ENCODE measurements around the gene FILIP1L. TPM values are rescaled to one million over a fixed set of nuclear protein-coding genes. Genes with fewer than 3 reads are reported as not detected.
"Not testable (repeated sequence)": the region's sequence is repeated elsewhere in the genome, so short reads cannot be mapped to it uniquely, and the experiment has no call there.

Gene FILIP1L
- total RNA-seq, 1 experiment from 2014 or later: 0.07 TPM

DNA sequence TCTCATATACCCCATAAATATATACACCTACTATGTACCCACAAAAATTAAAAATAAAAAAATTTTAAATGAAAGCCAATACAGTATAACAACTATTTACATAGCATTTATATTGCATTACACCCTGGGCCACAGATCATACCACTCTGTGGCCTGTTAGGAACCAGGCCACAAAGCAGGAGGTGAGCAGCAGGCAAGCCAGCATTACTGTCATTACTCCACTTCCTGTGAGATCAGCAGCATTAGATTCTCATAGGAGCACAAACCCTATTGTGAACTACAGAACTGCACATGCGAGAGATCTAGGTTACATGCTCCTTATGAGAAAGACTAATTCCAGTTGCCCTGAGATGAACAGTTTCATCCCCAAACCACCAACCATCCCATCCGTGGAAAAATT lies 17.4 kb downstream of the FILIP1L start:
- H3K4me1 ChIP-seq (ENCODE audit: insufficient read depth, low read length): no peaks in the 10 kb centered on the region
- 0 out of 2 replicates have a peak, but pooled peaks cover 2% of the 10 kb centered on the region for H3K79me2 ChIP-seq (ENCODE audit: insufficient read depth, low read length)
- H3K4me2 ChIP-seq (ENCODE audit: insufficient read depth, insufficient read length, low read length): no peak overlapping the region
- Mint-ChIP-seq H3K27ac (no peak overlapping the region), H3K36me3 (ENCODE audit: insufficient read depth in 1 of 3, low read depth in 3 of 3) (peaks cover 0 to 3% (median 0%) of the 10 kb centered on the region in 3 experiments; a peak in 2 of 7 replicates), H3K4me1 (no peaks in the 10 kb centered on the region), H3K9me3 (no peaks in the 10 kb centered on the region; a peak in 1 of 5 replicates), H3K27me3 (ENCODE audit: low read depth) (no peaks in the 10 kb centered on the region), H3K4me3 (no peak overlapping the region)
- H4K5ac ChIP-seq (ENCODE audit: insufficient read length, low read depth, low read length): no peak overlapping the region
- no peak overlapping the region for H2BK5ac ChIP-seq (ENCODE audit: insufficient read length, low read length)
- no peak overlapping the region for H2BK15ac ChIP-seq (ENCODE audit: low read depth, low read length)
- H3K9me3 ChIP-seq (ENCODE audit: control insufficient read depth, low read depth, low read length): no peaks in the 10 kb centered on the region
- no peak overlapping the region for H3K18ac ChIP-seq (ENCODE audit: insufficient read length, low read depth, low read length)
- H3K27ac ChIP-seq (ENCODE audit: insufficient read length, low read depth, low read length): no peak overlapping the region
- no peaks in the 10 kb centered on the region for H3K79me1 ChIP-seq (ENCODE audit: insufficient read depth, low read depth, low read length, poor library complexity, severe bottlenecking)
- no peak overlapping the region for H3K14ac ChIP-seq (ENCODE audit: insufficient read depth, low read length)
- H3K23me2 ChIP-seq (ENCODE audit: insufficient read length, low read depth, low read length, poor library complexity, severe bottlenecking): no peaks in the 10 kb centered on the region
- H4K91ac ChIP-seq (ENCODE audit: insufficient read length, low read depth, low read length): no peak overlapping the region
- H4K20me1 ChIP-seq (ENCODE audit: control insufficient read depth, insufficient read depth, insufficient read length): no peaks in the 10 kb centered on the region
- WGBS (ENCODE audit: extremely low coverage, insufficient read length, low lambda C conversion rate): no CpG with 5 or more reads among the region's 2 CpGs
- no peak overlapping the region for H2BK12ac ChIP-seq (ENCODE audit: insufficient read length, low read depth, low read length)
- H3K27me3 ChIP-seq (ENCODE audit: insufficient read depth, low read length): no peaks in the 10 kb centered on the region
- no peak overlapping the region for H4K8ac ChIP-seq (replicated peaks; ENCODE audit: insufficient read length, low read depth, low read length)
- H3K4ac ChIP-seq (ENCODE audit: low read depth, low read length): no peak overlapping the region
- no peak overlapping the region for H3K23ac ChIP-seq (ENCODE audit: insufficient read length, low read depth, low read length)
- no peak overlapping the region for H2BK20ac ChIP-seq (ENCODE audit: low read depth, low read length, poor library complexity, severe bottlenecking)
- H3K56ac ChIP-seq (ENCODE audit: insufficient read length, low read depth, low read length): no peak overlapping the region
- H2AK5ac ChIP-seq (ENCODE audit: insufficient read length, low read length): no peak overlapping the region
- no peak for DNase-seq
- H2BK120ac ChIP-seq (ENCODE audit: low read depth, low read length, poor library complexity, severe bottlenecking): no peak overlapping the region
- no peak overlapping the region for H2AFZ ChIP-seq (ENCODE audit: low read length)
- TF ChIP-seq, protein P1, sequence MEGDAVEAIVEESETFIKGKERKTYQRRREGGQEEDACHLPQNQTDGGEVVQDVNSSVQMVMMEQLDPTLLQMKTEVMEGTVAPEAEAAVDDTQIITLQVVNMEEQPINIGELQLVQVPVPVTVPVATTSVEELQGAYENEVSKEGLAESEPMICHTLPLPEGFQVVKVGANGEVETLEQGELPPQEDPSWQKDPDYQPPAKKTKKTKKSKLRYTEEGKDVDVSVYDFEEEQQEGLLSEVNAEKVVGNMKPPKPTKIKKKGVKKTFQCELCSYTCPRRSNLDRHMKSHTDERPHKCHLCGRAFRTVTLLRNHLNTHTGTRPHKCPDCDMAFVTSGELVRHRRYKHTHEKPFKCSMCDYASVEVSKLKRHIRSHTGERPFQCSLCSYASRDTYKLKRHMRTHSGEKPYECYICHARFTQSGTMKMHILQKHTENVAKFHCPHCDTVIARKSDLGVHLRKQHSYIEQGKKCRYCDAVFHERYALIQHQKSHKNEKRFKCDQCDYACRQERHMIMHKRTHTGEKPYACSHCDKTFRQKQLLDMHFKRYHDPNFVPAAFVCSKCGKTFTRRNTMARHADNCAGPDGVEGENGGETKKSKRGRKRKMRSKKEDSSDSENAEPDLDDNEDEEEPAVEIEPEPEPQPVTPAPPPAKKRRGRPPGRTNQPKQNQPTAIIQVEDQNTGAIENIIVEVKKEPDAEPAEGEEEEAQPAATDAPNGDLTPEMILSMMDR (conservative IDR thresholded peaks at IDR 0.05): no peak
- no peak overlapping the region for H3T11ph ChIP-seq (ENCODE audit: low read length)
- no peak overlapping the region for H3K9ac ChIP-seq (ENCODE audit: extremely low read depth, insufficient read length, low read length)

DNA sequence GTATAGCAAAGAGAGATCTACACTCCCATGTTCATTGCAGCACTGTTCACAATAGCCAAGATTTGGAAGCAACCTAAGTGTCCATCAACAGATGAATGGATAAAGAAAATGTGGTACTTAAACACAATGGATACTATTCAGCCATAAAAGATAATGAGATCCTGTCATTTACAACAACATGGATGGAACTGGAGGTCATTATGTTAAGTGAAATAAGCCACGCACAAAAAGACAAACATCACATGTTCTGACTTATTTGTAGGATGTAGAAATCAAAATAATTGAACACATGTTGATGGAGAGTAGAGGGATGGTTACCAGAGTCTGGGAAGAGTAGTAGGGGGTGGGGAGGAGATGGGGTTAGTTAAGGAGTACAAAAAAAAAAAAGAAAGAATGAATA lies 18.0 kb downstream of the FILIP1L start:
- not testable (repeated sequence) for H3K27ac ChIP-seq (ENCODE audit: insufficient read length, low read depth, low read length); H3K36me3 Mint-ChIP-seq (ENCODE audit: insufficient read depth in 1 of 3, low read depth in 3 of 3); H3K4ac ChIP-seq (ENCODE audit: low read depth, low read length); H3K9ac ChIP-seq (ENCODE audit: extremely low read depth, insufficient read length, low read length); H3K27me3 ChIP-seq (ENCODE audit: insufficient read depth, low read length); H3K18ac ChIP-seq (ENCODE audit: insufficient read length, low read depth, low read length); H3T11ph ChIP-seq (ENCODE audit: low read length); H3K14ac ChIP-seq (ENCODE audit: insufficient read depth, low read length); H4K20me1 ChIP-seq (ENCODE audit: control insufficient read depth, insufficient read depth, insufficient read length); H3K9me3 Mint-ChIP-seq; H3K4me1 Mint-ChIP-seq; H4K8ac ChIP-seq (replicated peaks; ENCODE audit: insufficient read length, low read depth, low read length); H3K23me2 ChIP-seq (ENCODE audit: insufficient read length, low read depth, low read length, poor library complexity, severe bottlenecking); H4K5ac ChIP-seq (ENCODE audit: insufficient read length, low read depth, low read length); H2BK120ac ChIP-seq (ENCODE audit: low read depth, low read length, poor library complexity, severe bottlenecking); H3K4me1 ChIP-seq (ENCODE audit: insufficient read depth, low read length); H3K27me3 Mint-ChIP-seq (ENCODE audit: low read depth); DNase-seq; H2AK5ac ChIP-seq (ENCODE audit: insufficient read length, low read length); H3K4me3 Mint-ChIP-seq; H3K23ac ChIP-seq (ENCODE audit: insufficient read length, low read depth, low read length); H2BK20ac ChIP-seq (ENCODE audit: low read depth, low read length, poor library complexity, severe bottlenecking); H3K4me2 ChIP-seq (ENCODE audit: insufficient read depth, insufficient read length, low read length); H2BK12ac ChIP-seq (ENCODE audit: insufficient read length, low read depth, low read length); H3K27ac Mint-ChIP-seq; H3K9me3 ChIP-seq (ENCODE audit: control insufficient read depth, low read depth, low read length); H2AFZ ChIP-seq (ENCODE audit: low read length); H3K79me2 ChIP-seq (ENCODE audit: insufficient read depth, low read length); H2BK15ac ChIP-seq (ENCODE audit: low read depth, low read length); H3K56ac ChIP-seq (ENCODE audit: insufficient read length, low read depth, low read length); H3K79me1 ChIP-seq (ENCODE audit: insufficient read depth, low read depth, low read length, poor library complexity, severe bottlenecking); H2BK5ac ChIP-seq (ENCODE audit: insufficient read length, low read length); H4K91ac ChIP-seq (ENCODE audit: insufficient read length, low read depth, low read length)
- no CpG with 5 or more reads among the region's 1 CpG for WGBS (ENCODE audit: extremely low coverage, insufficient read length, low lambda C conversion rate)
